Suppressor macrophage treated with lipopolysaccharide for 1 hour (primary cell): Measurements from ENCODE around the gene CPT1A.
A peak's percentile ranks its signal among the peaks of the same experiment; 100 is the strongest.

Source experiments
- DNase-seq, 3 donors: peaks; one replicate each; pipeline ENCODE4 v3.0.0-alpha.2; 2020 to 2022

Gene CPT1A

DNA sequence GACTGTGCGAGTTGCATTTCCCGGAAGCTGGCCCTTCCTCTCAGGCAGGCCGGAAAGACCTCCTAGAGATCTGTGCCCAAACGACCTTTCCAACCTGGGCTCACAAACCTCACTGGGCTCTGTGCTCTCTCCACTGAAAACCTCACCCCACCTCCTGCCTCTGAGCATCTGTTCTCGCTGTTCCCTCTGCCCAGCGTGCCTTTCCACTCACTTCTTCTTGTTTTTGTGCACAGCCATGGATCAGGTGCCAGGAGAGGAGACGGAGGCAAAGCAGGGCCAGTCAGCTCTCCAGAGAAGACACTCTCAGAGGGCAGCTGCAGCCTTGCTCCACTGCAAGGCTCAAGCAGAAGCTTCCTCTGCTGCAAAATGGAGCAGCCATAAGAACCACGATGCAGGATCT, 10.9 kb upstream of the CPT1A start:
- DNase-seq: no peak

DNA sequence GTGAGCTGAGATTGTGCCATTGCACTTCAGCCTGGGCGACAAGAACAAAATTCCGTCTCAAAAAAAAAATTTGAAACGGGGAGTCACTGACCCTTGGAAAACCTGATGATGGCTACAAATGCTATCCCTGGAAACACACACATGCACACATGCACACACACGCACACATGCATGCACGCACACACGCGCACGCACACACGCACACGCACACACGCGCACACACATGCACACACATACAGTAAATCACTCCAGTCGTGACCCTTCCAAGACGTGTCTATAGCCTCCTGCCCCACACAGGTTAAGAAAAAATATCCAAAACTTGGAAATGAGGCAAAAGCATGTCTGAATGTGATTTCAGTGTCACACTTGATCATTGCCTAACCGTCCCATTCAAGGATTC, 6.7 kb upstream of the CPT1A start:
- DNase-seq: no peak

GRCh38 chr11:68847395-68847794, 5.7 kb upstream of the CPT1A start:
- DNase-seq: no peak

DNA sequence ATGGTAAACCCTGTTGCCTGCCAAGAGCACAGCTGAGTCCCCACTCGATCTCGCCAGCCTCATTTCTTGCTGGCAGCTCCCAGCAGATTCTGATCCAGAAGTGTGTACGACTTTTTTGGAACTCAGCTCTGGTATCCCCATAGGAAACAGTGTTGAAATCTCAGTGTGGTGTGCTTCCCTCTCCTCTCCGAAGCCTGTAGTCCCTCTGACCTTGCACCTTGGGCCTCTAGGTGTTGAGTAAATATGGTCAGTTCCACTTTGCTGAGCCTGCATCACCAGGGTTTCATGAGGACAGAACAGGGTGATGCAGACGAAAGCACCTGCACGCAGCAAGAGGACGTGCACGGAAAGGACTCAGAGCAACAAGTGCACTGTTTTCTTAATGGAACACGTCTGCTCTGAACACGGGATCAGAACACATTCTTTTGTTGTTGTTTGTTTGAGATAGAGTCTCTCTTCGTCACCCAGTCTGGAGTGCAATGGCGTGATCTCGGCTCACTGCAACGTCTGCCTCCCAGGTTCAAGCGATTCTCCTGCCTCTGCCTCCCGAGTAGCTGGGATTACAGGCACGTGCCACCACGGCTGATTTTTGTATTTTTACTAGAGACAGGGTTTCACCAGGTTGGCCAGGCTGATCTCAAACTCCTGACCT, 3.8 kb upstream of the CPT1A start:
- DNase-seq: no peak

DNA sequence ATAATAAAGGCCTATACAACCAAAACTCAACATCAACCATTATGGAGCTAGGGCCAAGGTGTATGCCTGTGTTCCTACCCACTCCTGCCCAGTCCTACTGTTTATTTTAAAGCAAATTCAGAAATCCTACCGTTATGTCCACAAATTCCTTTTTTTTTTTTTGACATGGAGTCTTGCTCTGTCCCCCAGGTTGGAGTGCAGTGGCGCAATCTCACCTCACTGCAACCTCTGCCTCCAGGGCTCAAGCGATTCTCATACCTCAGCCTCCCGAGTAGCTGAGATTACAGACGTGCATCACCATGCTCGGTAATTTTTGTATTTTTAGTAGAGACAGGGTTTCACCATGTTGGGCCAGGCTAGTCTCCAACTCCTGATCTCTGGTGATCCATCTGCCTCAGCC, 3.1 kb upstream of the CPT1A start:
- DNase-seq: no peak

DNA sequence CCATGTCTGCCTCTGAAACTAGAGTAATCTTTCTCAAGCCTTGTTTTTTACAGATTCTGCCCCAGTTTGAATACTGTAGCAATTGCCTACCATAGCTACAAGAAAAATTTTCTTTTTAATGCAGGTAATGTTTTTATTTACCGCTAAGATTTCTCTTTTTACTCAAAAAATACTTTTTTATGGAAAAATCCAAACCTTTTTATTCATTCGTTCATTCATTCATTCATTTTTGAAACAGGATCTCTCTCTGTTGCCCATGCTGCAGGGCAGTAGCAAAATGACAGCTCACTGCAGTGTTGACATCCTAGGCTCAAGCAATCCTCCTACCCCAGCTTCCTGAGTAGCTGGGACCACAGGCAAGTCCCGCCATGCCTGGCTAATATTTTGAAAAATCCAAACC, 2.7 kb upstream of the CPT1A start:
- no peak for DNase-seq

- DNase-seq: peak in 2 of 3 donors; percentile 49 to 73
These were observed 2.1 kb upstream of the CPT1A start for GRCh38 chr11:68843703-68844312.

GRCh38 chr11:68843052-68843561, 1.4 kb upstream of the CPT1A start:
- peak; percentile 61 to 79 (median 68) for DNase-seq

GRCh38 chr11:68842427-68843051, 823 bp upstream of the CPT1A start:
- no peak for DNase-seq

GRCh38 chr11:68840661-68841653, 759 bp downstream of the CPT1A start:
- peak; percentile 75 to 88 (median 78) for DNase-seq

- peak in 1 of 3 donors; percentile 29 for DNase-seq
These were observed 1.6 kb downstream of the CPT1A start for GRCh38 chr11:68839911-68840641.

- peak; percentile 88 to 95 (median 94) for DNase-seq
These were observed 2.5 kb downstream of the CPT1A start for GRCh38 chr11:68839054-68839865.

GRCh38 chr11:68838572-68838964, 3.1 kb downstream of the CPT1A start:
- DNase-seq: no peak

GRCh38 chr11:68837583-68838571, 3.8 kb downstream of the CPT1A start:
- DNase-seq: no peak

DNA sequence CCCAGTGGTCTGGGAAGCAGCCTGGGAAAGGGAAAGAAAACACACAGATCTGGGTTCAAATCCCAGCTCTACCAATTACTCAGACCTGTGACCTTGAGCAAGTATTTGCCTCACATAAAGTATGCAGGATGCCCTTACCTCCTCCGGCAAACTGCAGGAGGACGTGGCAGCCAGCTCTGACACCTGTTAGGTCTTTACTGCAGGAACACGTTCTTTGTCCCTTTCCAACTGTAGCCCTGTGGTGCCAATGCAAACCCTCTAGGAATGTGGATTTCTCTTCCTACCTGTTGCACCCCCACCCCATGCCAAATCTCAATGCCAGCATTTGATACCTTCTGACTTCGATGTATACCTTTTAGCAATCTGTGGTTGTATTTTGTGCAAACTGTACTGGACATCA, 6.0 kb downstream of the CPT1A start:
- DNase-seq: no peak

DNA sequence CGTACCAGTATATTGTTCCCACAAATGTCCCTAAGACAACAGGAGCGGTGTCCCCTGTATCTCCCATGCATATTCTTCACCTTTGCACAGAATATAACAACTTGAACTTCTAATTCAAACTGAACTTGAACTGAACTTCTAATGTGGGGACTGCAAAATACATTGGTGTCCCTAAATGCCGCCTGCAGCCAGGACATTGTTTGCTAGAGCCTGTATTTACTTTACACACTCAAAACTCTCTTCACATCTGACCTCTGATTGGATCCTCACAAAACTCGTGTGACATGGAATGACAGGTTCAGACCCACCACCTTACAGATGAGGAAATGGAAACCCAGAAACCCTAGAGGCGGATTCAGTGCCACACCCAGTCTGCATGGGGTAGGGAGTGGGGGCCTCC, 6.4 kb downstream of the CPT1A start:
- no peak for DNase-seq

GRCh38 chr11:68832476-68833181, 9.1 kb downstream of the CPT1A start:
- DNase-seq: no peak

DNA sequence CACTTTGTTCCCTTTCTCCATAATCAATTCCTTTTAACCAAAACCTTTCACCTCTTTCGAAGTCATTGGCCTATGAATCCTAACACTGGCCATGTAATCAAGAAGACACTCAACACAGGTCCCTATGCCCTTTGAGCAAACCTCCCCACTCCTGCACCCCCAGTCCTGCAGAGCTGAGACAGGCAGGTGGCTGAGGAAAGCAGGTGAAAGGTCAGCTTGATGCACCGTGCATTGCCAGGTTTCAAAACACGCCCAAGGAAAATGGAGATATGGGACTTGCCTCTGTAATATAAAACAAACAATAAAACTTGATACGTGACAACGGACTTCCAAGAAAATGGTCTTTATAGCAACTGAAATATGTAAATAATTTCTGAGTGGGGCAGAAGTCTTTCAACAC, 10.6 kb downstream of the CPT1A start:
- DNase-seq: no peak

DNA sequence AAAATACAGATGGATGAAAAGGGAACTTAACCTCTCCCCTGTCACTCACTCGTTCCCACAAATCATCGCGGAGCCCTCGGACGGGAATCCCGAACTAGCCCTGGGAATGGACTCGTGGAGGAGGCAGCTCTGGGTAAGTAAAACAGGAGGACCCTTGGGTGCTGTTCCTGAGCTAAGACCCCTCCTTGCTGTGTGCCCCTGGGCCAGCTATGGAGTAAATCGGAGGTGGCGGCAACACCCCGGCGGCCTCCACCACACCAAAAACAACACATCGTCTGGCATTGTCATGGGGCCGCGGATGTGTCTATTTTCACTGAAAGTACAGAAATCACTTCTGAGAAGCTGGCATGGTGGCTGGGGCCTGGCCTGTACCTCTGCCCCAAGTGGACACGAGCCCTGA, 12.1 kb downstream of the CPT1A start:
- DNase-seq: peak in 1 of 3 donors; percentile 24
